ENCODE data around the gene CCDC120.

GRCh38 chrX:49040376-49040955 is 18.3 kb upstream of the CCDC120 start:
- TF ChIP-seq ZNF24 (IDR thresholded peaks at IDR 0.05) (no peak), CTCF (IDR thresholded peaks at IDR 0.05 in 2 of 3, conservative IDR thresholded peaks at IDR 0.05 in 1 of 3; ENCODE audit: insufficient read depth in 2 of 3, low read depth in 1 of 3, low read length in 3 of 3) (no peak), ZNF830 (CRISPR knock-in tag; IDR thresholded peaks at IDR 0.05) (no peak), U2AF2 (optimal IDR thresholded peaks at IDR 0.05; ENCODE audit: low read depth, low read length) (no peak)
